Measurements from ENCODE around the gene DRD5.

DNA sequence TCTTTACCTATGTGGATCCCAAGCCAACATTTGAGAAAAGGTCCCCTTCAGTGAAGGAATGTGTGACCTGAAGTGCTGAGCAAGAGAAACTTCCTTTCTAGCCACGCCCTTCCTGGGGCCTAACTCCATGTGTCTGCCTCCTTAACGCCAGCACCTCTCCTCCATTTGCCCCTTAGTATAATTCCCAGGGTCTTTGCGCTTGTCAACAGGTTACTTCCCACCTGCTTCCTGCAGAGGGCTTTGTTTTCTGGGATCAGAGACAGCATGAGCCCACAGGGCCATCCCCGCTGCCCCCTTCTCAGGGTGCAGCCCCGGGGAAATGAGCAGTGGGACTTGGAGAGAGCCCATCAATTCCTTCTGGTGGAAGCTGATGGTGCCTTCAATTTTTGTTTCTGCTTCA is 45.9 kb upstream of the DRD5 start:
- no peak for TF ChIP-seq CTCF (IDR thresholded peaks at IDR 0.05; ENCODE audit: insufficient read depth, low read depth, low read length)
- no peak for TF ChIP-seq EZH2 (IDR thresholded peaks at IDR 0.05; ENCODE audit: insufficient read depth, low read length)
